Skin epidermis (tissue), 12 donors: ENCODE results near the gene METRNL.
A peak's percentile ranks its signal among the peaks of the same experiment; 100 is the strongest.

Experiments used
- H3K27ac ChIP-seq, 21 experiments: fragments of 200-600 bp; sonication (generic) in 11 of 21; one replicate each; pipeline ENCODE4 v1.5.0; 2020; ENCODE audit warnings: mild to moderate bottlenecking in 3 of 21, inconsistent platforms in 2 of 21, moderate library complexity in 2 of 21
- H3K4me3 ChIP-seq, 7 experiments: fragments of 200-600 bp; sonication (generic) in 2 of 7; one replicate each; pipeline ENCODE4 v1.5.0; 2020; ENCODE audit warnings: inconsistent platforms in 2 of 7, mild to moderate bottlenecking in 2 of 7, moderate library complexity in 1 of 7

Gene METRNL

DNA sequence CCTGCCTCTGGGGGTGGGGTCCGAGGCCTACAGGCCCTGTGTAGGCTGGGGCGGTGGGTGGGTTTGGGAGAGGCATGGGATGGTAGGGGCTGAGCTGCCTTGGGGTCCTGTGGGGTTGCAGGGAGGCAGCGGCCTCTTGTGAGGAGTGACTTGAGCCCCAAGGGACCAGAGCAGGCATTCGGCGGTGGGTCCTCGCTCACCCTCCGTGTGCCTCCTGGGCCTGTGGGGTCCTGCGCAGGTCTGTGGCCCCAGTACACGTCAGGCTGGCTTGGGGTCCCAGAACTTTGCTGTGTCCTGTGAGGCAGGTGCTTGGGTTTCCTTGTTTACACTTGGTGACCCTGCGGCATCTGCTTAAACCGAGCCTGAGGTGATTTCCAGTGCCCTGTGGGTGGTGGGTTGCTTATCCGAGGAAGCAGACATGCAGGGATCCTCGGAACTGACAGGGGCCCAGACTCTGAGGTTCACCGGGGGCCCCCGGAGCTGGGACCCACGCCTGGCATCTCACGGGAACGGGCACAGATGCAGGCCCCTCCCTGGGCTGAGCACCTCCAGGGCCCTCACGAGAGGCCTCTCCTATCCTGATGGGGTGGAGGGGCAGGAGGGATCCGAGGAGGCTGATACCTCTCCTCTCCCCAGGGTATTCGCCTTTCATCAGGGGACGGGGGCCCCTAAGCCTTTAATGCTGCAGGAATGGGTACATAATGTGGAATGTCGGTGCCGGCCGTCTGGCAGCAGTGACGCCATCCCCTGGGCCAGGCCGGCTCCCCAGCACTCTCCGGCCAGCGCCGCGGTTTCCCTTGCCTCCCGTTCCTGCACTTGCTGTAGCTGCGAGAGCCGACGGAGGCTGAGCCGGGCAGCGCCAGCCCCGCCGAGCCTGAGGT is 7.7 kb downstream of the METRNL start:
- Histone ChIP-seq H3K4me3 (no peak overlapping the region), H3K27ac (peak overlapping the region in 6 of 21 experiments; percentile 21 to 75 (median 35))

GRCh38 chr17:83087788-83088360 is 8.5 kb downstream of the METRNL start:
- H3K27ac ChIP-seq, result peak overlapping the region in 3 of 21 experiments; percentile 7 to 75 (median 25)
- no peak overlapping the region for H3K4me3 ChIP-seq

DNA sequence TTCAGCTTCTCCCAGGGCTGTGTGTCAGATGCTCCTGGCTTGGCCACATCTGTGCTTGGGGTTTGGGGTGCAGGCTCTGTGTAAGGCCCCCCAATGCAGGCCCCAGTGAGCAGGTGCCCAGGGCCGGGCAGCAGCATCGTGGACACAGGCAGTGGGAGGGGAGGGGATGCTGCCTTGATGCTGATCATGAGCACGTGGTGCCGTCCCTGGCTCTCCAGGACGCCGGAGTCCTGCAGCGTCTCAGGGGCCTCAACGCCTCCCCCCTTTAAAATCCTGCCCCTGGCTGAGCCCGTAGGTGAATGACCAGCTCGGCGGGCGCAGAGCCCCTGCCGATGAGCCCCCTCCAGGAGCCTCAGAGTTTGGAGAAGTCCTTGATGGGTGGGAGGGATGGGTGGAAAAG is 9.0 kb downstream of the METRNL start:
- Histone ChIP-seq H3K27ac (peak overlapping the region in 10 of 21 experiments; percentile 4 to 75 (median 26)), H3K4me3 (no peak overlapping the region)

GRCh38 chr17:83088909-83089308 is 9.5 kb downstream of the METRNL start:
- peak overlapping the region in 12 of 21 experiments; percentile 4 to 75 (median 36) for H3K27ac ChIP-seq

GRCh38 chr17:83089328-83090132 is 10.1 kb downstream of the METRNL start:
- Histone ChIP-seq H3K4me3 (no peak overlapping the region), H3K27ac (peak overlapping the region in 14 of 21 experiments; percentile 7 to 75 (median 42))

More at GRCh38 chr17:83088909-83089308, 9.5 kb downstream of the METRNL start:
- no peak overlapping the region for H3K4me3 ChIP-seq

DNA sequence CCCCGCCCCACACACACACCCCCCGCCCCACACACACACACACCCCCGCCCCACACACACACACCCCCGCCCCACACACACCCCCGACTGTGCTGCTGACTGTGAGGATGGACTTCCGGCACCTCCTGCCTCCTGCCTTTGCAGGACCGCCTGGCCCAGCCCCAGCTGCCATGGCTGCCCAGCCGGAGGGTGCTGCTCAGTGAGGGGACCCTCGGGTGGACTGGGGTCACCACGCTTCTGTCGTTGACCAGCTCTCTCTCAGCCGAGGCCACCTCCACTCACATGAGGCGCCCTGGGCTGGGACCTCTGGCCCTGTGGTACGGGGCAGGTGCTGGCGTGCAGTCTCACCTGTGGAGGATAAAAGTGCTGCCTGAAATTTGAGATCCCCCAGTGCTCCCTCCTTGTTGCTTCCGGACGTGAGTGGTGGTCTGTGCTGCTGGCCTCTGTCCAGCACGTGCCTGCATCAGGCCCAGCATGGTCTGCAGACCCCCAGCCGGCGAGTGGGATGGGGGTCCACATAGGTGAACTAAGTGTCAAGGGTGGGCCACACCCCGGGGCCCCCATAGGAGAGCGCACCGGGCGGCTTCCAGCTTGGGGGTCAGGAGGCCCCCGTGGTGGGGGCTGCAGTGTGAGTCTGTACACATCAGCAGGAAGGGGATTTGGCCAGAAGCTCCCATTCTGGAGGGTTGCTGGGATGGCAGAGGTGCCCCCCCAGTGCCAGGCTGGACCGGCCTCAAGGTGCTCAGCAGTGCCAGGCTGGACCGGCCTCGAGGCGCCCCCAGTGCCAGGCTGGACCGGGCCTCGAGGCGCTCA is 11.2 kb downstream of the METRNL start:
- H3K27ac ChIP-seq, result peak overlapping the region in 19 of 21 experiments; percentile 7 to 87 (median 63)
- H3K4me3 ChIP-seq, result peak overlapping the region in 3 of 7 experiments; percentile 1 to 30 (median 5)

DNA sequence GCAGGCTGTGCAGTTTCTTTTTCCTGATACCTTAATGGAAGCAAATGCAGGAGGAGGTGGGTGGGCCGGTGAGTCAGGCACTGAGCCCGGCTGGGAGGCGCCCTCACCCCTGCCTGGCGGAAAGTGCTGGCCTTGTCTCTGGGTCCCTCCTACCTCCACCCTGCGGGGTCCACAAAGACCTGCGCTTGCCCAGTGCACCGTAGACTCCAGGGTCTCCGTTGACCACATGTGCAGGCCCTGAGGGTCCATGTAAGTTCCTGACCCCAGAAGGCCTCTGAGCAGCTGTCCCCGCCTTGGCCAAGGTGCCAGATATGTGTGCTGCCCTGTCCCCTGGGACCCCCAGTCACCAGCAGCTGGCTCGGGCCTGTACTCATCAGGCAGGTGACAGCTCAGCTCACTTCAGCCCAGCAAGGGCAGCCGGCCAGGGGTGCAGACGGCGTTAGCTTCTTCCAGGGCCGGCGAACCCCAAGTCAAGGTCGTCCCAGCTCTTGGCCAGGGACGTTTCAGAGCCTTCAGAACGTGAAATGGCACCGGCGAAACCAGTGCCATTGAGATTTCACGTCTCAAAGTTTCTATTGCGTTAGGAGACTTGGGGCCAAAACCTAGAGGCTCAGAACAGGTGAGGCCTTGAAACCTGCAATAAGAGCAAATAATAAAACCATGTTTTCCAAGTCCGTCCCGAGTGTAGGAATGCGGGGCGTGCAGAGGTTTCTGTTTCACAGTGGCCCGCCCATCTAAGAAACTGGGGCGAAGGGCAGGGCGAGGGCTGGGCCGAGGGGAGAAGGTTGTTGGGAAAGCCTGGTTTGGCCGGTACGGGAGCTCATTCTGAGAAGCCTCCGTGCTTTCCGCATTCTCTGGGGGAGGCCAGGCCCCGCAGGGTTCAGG is 12.1 kb downstream of the METRNL start:
- H3K27ac ChIP-seq, result peak overlapping the region in 19 of 21 experiments; percentile 7 to 87 (median 63)

GRCh38 chr17:83092186-83092585 is 12.8 kb downstream of the METRNL start:
- Histone ChIP-seq H3K4me3 (peak overlapping the region in 1 of 7 experiments; percentile 30), H3K27ac (peak overlapping the region in 11 of 21 experiments; percentile 47 to 87 (median 70))

More for the DNA sequence above, 12.1 kb downstream of the METRNL start:
- peak overlapping the region in 2 of 7 experiments; percentile 1 to 30 for H3K4me3 ChIP-seq

GRCh38 chr17:83092931-83093330 is 13.5 kb downstream of the METRNL start:
- peak overlapping the region in 2 of 21 experiments; percentile 16 to 79 for H3K27ac ChIP-seq
- no peak overlapping the region for H3K4me3 ChIP-seq

- no peak overlapping the region for H3K27ac ChIP-seq
These were observed 14.1 kb downstream of the METRNL start for GRCh38 chr17:83093506-83093905.

GRCh38 chr17:83094291-83094690 is 14.9 kb downstream of the METRNL start:
- Histone ChIP-seq H3K4me3 (no peak overlapping the region), H3K27ac (no peak overlapping the region)

More at GRCh38 chr17:83093506-83093905, 14.1 kb downstream of the METRNL start:
- no peak overlapping the region for H3K4me3 ChIP-seq

DNA sequence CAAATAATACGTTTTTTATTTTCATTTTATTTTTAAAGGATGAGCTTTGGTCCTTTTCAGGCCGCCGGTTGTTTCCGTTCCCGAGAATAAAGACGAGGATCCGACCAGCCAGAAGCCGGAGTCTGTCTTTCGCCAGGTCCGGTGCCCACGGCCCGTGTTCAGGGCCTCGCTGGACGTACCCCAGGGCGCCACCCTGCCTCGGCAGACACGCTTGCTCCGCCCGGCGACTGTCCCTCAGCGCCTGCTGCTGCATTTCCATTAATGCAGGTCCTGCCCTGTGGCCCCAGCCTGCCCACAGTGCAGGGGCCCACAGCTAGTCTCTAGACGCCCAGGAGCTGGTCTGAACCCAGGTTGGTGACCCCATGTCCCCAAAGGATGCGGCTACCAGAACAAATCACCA is 15.6 kb downstream of the METRNL start:
- Histone ChIP-seq H3K27ac (no peak overlapping the region), H3K4me3 (no peak overlapping the region)

DNA sequence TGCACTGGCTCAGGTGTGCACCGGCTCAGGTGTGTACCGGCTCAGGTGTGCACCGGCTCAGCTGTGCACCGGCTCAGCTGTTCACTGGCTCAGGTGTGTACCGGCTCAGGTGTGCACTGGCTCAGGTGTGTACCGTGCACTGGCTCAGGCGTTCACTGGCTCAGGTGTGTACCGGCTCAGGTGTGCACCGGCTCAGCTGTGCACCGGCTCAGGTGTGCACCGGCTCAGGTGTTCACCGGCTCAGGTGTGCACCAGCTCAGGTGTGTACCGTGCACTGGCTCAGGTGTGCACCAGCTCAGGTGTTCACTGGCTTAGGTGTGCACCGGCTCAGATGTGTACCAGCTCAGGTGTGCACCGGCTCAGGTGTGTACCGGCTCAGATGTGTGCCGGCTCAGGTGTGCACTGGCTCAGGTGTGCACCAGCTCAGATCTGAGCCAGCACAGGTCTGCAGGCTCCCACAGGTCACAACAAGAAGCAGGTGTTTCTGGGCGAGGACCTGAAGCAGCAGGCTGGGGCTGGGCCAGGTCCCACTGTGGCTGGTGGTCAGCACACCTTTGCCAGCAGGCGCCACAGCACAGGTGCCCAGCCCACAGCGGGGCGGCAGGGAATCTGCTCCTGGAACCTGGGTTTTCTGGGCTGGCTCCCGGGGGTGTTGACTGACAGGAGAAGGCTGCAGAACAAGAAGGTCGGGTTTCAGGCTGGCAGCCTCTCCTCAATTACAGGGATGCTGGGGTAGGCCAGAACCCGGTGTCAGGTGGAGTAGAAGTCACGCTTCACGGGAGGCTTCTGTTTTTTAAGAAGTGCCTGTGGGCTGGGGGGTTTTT is 17.2 kb downstream of the METRNL start:
- H3K27ac ChIP-seq, result peak overlapping the region in 2 of 21 experiments; percentile 38 to 87
- H3K4me3 ChIP-seq, result no peak overlapping the region

GRCh38 chr17:83097831-83098230 is 18.4 kb downstream of the METRNL start:
- peak overlapping the region in 3 of 21 experiments; percentile 70 to 87 (median 78) for H3K27ac ChIP-seq
- H3K4me3 ChIP-seq, result no peak overlapping the region

- H3K4me3 ChIP-seq, result no peak overlapping the region
- peak overlapping the region in 8 of 21 experiments; percentile 7 to 87 (median 70) for H3K27ac ChIP-seq
These were observed 19.1 kb downstream of the METRNL start for GRCh38 chr17:83098241-83099085.

DNA sequence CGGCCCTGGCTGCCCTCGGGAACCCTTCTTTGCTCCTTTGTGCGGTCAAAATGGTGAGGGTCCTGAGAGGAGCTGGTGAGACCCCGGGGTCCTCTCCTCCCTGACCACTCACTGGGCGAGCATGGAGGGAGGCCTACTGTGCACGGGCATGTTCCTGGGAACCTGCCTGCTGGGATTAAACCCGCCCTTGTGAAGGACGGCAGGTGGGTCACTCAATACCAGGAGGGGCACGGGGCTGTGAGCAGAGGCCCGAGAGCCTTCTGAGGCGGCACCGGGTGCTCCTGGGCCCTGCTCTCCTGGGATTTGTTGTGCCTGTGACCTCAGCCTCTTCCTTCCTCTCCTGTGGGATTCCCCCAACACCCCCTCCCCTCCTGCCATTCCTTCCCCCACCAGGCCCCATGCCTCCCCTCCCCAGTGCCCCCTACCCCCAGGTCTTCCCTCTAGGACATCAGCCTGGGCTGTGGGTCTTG is 19.7 kb downstream of the METRNL start:
- no peak overlapping the region for H3K4me3 ChIP-seq

More for the DNA sequence above, 19.7 kb downstream of the METRNL start:
- H3K27ac ChIP-seq, result peak overlapping the region in 13 of 21 experiments; percentile 7 to 87 (median 65)
